ENCODE measurements around the gene BPIFB4. TPM values are rescaled to one million over a fixed set of nuclear protein-coding genes. Genes with fewer than 3 reads are reported as not detected.

BPIFB4 gene
- total RNA-seq = not detected in 2 replicates

GRCh38 chr20:33079259-33079658 lies at the start of gene BPIFB4:
TSS of gene BPIFB4 (plus strand) at chr20:33079643. CDS start at chr20:33081527, 1,884 bp downstream.

GRCh38 chr20:33031531-33031930 lies 47.9 kb upstream of the BPIFB4 start, which contains the start of gene BPIFB6:
TSS of gene BPIFB6 (plus strand) at chr20:33031648. CDS start at chr20:33031648, 0 bp downstream.

GRCh38 chr20:33053291-33054106 lies 25.9 kb upstream of the BPIFB4 start, which contains the start of gene BPIFB3:
TSS of gene BPIFB3 (plus strand) at chr20:33053903. CDS start at chr20:33055436, 1,533 bp downstream.

Other genes starting within 250 kb of the BPIFB4 start
- under 0.01 TPM in 2 replicates for gene EFCAB8, start 220.7 kb upstream of the BPIFB4 start, total RNA-seq
- gene SUN5, start 75.2 kb upstream of the BPIFB4 start, total RNA-seq = not detected in 2 replicates
- not detected in 2 replicates for gene BPIFB2, start 71.9 kb upstream of the BPIFB4 start, total RNA-seq
- gene BPIFB6, start 48.0 kb upstream of the BPIFB4 start, total RNA-seq = not detected in 2 replicates
- gene BPIFB3, start 25.7 kb upstream of the BPIFB4 start, total RNA-seq = not detected in 2 replicates
- gene BPIFA2, start 88.5 kb downstream of the BPIFB4 start, total RNA-seq = not detected in 2 replicates
- gene BPIFA3, start 137.7 kb downstream of the BPIFB4 start, total RNA-seq = not detected in 2 replicates
- gene BPIFA1, start 156.4 kb downstream of the BPIFB4 start, total RNA-seq = not detected in 2 replicates
- not detected in 2 replicates for gene BPIFB1, start 203.6 kb downstream of the BPIFB4 start, total RNA-seq